Mesenteric fat pad (tissue), 1 donor: ENCODE results near the gene GSTA3. TPM values are rescaled to one million over a fixed set of nuclear protein-coding genes. Genes with fewer than 3 reads are reported as not detected.
"Not testable (repeated sequence)": the region's sequence is repeated elsewhere in the genome, so short reads cannot be mapped to it uniquely, and the experiment has no call there.

ENCODE experiments used
- DNase-seq: peaks from one replicate; pipeline ENCODE4 v3.0.0-alpha.2; 2020; ENCODE audit warnings: low spot score
- long read RNA-seq: library from polyadenylated mRNA; unstranded; transcript quantifications from one replicate; pipeline ENCODE4 v2.0.0, GENCODE V29; 2020
- total RNA-seq: library from RNA; stranded (reverse); fragmentation: NEBNext Ultra II Directional; extraction: Animal tissue kit (Norgen Biotek cat#: 25700); gene quantifications from one replicate; pipeline ENCODE4 v1.2.1, GENCODE V29; 2021
- donor health status: DM: yes; HTN: yes; CAD: no.

Gene GSTA3
- total RNA-seq = not detected
- long read RNA-seq = 0 reads

DNA sequence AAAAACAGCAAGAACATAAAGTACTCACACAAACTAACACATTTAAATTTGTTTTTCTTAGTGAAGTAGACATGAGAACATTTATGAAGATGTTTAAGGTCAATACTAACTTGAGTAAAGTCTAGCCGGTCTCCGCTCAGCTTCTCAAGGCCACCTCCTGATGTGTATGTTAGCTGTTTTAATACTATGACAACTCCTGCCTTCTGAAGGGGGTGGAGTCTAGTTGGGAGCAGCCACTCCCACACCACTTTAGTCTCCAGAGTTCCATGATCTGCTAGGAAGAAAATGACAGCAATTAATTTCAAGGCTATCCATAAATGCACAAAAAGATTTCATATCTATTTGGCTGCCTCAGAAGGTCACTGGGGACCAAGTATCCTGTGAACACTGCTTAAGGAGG is at the start of gene GSTA3:
GSTA3 (minus strand) TSS at position 168 of the 400 bp plus-strand sequence. CDS start 3,864 bp downstream, outside the sequence.
- DNase-seq = no peak

DNA sequence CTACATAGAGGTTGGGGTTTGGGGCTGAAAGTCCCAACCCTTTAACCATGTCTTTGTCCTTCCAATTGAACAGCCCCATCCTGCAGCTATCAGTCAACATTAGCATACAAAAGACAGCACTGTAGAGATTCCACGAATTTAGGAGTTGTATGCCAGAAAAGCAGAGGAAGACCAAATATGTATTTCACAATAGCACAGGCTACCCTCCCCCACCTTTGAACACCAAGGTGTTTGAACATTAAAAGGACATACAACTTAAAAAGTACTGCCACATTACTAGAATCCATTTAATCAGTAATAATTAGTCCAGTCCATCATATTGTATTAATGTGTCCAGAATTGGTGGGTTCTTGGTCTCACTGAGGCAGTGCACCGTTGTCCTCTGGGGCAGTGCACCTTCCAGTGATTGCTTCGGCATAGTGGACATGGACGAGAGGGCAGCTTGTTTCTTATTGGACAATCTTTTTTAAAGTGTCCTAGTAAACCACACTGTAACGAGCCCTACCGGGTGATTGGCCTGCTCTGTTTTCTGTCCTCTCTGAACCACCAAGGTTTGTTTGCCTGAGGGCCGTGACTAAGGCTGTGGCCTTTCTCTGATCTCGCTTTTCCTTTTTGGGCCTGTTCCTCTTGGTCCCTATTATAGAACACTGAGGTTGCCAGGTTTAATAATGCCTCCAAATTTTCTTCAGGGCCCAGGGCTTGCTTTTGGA is 49.2 kb upstream of the GSTA3 start:
- no peak for DNase-seq

DNA sequence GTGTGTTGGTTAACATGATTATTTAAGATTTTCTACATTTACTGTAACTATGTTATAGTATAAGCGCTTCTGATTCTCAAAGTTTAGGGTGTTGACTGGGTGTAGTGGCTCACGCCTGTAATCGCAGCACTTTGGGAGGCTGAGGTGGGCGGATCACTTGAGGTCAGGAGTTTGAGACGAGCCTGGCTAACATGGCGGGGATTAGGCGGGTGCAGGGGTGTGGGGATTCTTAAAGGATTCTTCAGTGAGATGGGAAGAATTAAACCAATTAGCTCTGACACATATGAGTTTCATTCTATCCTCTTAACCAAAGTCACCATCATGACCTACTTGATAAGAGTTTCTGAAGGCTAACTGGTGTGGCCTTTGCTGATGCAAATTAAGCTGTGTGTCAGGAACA is 46.4 kb upstream of the GSTA3 start:
- no peak for DNase-seq

DNA sequence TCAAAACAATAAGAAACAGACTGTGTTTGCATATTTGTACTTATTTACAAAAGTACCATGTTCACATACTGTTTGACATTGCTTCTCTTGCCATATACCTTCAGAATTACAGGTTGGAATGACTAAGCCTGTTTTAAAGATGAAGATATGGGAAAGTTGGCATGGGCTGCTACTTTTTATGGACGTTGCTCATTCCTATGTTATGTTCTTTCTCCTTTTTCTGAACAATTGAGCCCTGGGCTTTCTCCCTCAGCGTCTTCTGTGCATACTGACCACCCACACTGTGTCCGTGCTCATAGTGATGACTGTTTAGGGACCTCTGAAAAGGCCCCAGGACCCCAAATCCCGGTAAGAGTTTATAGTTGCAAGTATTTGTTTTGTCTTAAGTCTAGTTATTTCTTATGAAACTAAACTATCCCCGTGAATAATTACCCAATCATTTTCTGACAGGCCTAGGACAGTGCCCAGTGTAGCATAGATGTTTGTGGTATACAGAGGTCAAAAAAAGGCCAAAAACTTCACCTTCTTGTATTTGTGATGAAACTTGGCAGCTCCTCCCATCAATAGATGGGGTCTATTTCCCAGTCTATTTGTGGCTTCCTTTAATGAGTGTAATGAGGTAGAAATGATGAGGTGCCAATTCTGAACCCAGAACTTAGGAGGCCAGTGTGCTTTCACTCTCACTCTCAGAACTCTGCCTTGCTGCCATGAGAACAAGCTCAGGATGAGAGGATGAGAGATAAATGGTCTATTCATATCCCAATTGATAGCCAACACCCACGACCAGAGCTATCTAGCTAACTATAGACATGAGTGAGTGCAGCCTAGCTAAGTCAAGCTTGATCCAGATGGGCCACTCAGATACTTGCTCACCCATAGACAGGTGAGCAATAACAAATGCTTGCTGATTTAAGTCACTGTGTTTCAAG is 44.7 kb upstream of the GSTA3 start:
- DNase-seq = no peak

DNA sequence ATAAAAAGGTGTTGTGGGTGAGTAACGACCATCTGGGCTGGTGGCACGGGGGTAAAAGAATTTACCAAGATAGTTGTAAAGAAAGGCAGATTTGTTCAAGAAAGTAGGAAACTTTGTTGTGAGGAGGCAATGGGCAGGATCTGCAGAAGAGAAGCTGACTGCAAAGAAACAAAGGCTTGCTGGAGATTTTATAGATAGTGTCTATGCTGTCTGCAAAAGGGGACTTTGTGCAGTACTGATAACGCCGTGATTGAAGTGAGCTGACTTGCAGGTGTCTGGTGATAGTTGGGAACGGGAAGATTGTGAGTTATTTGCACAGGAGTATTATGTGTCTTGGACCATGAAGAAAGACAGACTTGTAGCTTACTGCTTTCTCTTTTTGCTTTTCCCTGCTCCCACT is 36.8 kb upstream of the GSTA3 start:
- DNase-seq = no peak

DNA sequence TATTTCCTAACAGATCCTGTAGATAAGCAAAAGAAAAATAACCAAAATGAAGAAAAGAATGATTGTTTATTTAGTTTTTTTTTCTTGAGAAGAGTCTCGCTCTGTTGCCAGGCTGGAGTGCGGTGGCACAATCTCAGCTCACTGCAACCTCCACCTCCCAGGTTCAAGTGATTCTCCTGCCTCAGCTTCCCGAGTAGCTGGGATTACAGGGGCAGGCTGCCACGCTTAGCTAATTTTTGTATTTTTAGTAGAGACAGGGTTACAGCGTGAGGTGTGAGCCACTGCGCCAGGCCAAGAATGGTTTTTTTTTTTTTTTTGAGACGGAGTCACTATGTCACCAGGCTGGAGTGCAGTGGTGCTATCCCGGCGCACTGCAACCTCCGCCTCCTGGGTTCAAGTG is 33.3 kb upstream of the GSTA3 start:
- DNase-seq = not testable (repeated sequence)

DNA sequence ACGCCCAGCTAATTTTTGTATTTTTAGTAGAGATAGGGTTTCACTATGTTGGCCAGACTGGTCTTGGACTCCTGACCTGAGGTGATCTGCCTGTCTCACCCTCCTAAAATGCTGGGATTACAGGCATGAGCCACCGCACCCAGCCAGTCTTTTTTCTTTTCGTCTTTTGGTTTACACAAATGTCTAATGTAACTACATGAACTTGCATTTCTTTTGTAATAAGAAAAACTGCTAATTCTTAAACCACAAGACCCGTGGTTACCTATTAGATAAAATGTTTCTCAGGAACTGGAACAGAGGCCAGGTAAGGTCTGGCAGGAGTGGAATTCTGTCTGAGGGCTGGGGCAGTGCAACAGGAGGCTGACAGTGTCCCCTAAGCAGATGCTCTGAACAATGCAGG is 32.7 kb upstream of the GSTA3 start:
- no peak for DNase-seq

DNA sequence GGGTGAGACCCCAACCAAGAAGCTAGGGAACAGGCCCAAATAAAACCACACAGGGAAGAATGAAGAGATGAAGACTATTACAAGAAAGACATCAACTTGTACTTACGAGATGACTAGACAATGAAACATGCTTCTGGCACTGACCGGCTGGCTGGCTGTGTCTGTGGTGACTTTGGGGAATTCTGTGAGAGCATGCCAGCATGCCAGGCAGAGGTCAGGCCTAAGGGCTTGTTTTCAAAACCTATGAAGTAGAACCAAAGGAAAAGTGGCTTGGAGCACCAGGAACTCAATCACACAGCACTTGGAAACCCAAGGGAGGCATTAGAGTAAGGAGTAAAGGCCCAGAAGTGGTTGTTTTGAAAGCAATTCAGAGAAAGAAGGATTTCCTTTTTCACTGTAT is 28.4 kb upstream of the GSTA3 start:
- DNase-seq = no peak

DNA sequence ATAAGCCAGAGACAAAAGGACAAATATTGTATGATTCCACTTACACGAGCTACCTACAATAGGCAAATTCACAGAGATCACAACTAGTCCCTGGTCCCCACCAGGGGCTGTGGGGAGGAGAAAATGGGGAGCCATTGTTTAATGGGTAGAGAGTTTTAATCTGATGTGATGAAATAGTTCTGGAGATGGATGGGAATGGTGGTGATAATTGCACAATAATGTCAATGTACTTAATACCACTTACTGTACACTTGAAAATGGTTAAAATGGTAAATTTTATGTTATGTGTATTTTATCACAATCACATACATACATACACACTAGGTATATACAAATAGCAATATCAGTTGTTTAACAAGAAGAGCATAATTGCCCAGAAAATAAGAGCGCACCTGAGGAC is 24.3 kb upstream of the GSTA3 start:
- DNase-seq = no peak

DNA sequence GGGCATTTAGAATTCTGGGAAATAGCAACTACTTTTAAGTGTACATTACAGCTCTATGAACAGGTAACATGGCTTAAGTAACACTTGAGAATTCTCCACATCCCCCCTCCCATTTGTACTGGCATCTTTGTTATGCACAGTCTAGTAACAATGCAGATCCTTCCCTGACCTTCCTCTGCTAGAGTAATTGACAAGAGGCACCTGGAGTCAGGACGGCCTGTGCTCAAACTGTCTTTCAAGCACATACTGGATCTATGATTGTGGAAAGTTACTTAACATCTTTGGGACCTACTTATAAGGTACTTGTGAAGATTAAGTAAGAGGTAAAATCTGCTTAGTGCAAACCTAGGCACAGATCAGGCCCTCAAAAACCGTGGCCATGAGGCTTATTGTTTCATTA is 21.9 kb upstream of the GSTA3 start:
- no peak for DNase-seq

DNA sequence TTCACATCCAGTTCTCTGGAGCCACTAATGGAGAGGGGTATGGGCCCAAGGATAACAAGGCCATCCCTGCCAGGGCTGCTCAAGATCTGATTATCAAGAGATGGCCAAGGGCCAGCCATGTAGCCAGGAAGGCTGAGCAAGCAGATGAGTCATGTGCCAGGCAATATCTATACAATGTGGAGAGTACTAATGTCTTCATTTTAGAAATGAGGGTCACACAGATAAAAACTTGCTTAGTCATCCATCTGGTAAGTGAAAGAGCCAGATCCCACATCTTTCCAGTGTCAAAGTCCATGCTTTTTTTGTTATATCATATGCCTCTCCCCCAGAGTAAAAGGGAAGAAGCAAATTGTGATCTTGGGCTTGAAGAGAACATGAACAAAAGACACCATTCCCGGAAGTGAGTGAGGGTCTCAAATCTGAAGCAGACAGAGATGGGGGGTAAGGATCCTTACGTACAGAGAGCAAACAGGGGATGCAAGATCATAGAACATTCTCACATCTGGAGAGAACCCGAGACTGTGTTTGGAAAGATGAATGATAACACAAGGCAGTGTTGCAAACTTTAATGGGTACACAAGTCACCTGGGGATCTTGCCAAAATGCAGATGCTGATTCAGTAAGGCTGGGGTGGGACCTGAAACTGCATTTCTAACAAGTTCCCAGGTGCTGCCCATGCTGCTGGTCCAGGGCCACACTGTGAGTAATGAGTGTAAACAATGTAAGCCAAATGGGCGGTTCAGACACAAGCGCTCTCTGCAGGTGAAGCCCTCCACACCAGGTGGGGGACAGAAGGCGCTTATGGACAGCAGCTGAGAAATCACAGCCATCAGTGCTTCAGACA is 20.0 kb upstream of the GSTA3 start:
- no peak for DNase-seq

DNA sequence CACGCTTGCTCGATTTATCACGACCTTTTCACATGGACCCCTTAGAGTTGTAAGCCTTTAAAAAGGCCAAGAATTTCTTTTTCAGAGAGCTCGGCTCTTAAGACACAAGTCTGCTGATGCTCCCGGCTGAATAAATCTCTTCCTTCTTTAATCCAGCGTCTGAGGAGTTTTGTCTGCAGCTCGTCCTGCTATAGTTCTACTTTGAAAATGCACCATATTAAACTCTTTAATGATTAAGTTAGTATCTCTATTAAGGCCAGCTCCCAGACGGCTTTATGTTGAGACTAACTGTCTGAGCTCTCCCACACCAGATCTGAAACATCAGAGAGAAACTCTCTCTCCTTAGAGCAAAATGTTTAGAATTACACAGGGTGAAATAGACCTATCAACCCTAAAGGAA is 18.0 kb upstream of the GSTA3 start:
- no peak for DNase-seq

DNA sequence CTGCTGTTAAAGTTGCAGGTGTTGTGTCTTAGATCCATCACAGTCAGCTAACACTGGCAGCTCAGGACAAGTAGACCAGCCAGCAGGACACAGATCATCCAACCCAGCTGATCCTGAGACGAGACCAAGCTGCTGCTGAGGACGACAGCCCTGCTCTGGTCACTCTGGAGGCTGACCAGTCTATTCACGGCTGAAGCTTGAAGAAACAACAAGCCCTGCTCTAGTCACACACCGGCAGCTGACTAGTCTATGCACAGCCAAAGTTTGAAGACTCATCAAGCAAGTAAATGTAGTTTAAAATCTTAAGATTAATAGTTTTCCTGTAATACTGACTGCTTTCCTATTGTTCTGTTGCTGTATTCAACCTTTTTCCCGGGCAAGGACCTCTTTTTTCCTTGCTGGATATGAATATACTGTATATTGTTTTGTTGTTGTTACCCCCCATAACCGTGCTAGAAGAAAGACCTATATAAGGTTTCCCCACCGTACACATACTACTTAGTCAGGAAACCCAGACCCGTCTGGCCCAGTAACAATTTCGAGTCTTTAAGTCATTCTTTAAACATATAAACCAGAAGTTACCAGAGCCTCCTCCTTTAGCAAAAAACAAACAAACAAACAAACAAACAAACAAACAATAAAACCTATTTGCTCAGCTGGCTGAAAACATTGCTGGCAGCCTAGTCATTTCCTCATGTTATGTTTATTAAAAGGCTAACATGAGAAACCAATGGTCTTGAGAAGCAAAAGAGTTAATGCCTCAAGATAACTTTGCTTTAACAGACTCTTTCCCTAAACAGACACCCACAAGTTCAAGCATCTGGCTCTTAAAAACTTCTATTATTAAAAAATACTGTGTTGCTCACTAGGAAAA is 16.7 kb upstream of the GSTA3 start:
- no peak for DNase-seq

DNA sequence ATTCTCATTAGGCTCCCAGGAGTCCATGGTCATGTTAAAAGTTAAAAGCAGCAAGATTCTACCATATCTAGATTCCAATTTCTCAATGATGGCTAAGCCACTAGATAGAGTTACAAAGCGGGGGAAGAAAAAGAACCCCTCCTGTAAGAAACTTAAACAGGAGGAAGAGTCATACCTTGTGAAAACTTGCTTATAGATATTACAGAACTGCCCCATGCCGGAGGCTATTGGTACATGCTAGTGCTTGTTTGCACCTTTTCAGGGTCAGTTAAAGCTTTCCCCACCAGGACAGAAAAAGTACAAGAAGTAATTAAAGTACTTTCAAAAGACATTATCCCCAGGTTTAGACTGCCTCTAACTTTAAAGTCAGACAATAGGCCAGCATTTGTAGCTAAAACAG is 15.5 kb upstream of the GSTA3 start:
- DNase-seq = no peak

DNA sequence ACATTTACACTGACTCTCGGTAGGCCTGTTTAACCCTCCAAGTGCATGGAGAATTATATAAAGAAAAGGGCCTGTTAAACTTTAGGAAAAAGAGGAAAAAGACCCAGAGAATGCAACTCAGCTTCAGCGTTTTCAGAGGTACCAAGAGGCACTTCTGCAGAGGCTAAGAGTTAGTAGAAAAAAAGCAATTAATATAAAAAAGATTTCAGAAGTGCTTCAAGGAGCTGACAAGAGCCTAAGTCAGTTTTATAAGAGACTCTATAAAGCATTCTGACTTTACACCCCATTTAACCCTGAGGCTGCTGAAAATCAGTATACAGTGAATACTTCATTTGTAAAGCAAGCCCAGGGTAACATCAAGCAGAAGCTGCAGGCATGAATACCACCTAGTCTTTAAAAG is 14.2 kb upstream of the GSTA3 start:
- not testable (repeated sequence) for DNase-seq

DNA sequence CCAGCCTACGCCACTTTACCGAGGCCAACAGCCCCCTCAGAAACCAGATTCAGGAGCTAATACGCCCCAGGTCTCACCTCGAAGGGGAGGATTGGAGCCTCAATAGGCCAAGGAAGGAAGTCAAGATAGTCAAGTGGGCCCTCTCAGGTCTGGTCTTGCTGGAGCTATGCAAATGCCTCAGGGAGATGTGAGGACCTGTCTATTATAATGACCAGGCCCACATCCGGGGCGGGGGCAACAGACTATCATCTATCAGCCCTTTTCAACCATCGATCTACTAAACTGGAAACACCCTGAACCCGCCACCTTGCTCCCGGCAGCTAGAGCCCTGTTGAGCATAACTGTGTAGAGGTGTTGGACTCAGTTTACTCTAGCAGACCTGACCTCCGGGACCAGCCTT is 12.7 kb upstream of the GSTA3 start:
- DNase-seq = no peak

DNA sequence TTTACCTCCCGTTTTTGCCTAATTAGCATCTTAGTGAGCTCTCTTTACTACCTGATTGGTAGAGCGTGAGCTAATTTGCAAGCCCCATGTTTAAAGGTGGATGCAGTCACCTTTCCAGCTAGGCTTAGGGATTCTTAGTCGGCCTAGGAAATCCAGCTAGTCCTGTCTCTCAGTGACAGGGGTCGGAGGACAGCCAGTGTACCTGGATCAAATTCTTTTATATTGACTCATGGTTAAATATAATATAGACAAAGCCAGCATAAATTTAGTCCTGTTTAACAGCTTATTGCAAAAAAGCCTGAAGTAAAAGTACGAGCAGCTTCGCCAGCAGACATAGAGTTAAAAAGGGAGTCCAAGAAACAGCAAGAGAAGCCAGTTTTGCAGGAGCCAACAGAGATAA is 12.2 kb upstream of the GSTA3 start:
- no peak for DNase-seq

DNA sequence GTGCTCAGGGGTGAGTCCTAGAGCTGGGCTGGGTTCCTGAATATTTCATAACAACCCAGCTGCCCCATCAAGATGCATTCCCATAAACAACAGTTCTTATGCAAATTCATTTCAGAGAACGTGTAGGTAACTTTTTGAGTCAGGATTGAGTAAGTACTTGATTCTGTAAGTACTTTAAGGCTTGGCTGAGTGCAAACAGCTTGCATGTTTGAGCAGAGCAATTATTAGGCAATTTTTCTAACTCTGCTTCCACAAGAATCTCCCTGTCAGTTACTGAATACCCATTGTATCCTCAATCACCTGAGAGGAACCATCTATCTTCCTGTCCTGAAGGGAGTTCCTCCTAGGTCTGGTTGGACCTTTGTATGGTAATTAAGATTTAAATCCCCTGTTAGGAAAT is 10.0 kb upstream of the GSTA3 start:
- DNase-seq = not testable (repeated sequence)

DNA sequence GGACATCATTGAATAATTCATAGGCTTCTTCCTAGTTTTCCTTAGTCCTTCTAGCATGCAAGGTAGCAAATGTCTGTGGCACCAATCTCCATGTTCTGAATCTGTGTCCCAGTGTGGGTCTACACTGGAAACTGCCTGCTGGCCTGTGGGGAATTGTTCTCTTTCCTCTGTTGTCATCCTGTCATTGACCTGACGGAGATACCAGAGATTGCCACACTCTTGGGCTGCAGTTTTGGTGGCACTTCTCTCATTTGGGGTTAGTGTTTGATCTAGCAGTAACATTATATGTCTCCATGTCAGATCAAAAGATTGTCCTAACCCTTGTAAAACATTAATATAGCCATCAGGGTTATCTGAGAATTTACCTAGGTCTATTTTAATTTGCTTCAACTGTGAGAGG is 9.3 kb upstream of the GSTA3 start:
- DNase-seq = not testable (repeated sequence)

DNA sequence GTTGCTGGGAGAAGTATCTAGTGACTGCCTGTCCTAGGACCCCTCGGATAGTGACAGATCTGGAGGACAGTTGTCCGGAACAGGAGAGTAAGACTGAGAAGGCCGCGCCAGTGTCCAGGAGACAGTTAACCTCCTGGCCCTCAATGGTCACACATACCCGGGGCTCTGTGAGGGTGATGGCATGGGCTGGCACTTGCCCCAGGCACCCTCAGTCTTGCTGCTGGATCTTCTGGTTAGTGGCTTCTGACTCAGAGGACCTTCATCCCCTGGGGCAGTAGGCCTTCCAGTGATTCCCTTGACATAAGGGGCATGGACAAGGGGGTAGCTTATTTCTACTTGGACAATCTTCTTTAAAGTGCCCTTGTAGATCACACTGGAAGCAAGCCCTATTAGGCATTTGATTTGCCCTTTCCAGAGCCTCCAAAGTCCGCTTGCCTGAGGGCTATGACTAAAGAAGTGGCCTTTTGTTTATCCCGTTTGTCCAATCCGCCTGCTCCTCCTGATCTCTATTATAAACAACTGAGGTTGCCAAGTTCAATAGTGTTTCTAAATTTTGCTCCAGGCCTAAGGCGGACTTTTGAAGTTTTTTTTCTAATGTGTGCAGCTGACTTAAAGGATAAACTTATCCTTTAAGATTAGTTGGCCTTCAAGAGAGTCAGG is 8.7 kb upstream of the GSTA3 start:
- not testable (repeated sequence) for DNase-seq
